BE2C (cell line): ENCODE data around the gene CDT1.
A peak's percentile ranks its signal among the peaks of the same experiment; 100 is the strongest.

Source experiments
- DNase-seq: peaks from one replicate; pipeline ENCODE4 v3.0.0-alpha.2; 2020
- H3K27me3 ChIP-seq: fragments of 250-450 bp; sonication (Bioruptor Pico); 2 replicates; pipeline ENCODE4 v1.5.1; 2020; ENCODE audit warnings: mild to moderate bottlenecking
- H3K36me3 ChIP-seq: fragments of 250-450 bp; sonication (Bioruptor Pico); 2 replicates; pipeline ENCODE4 v1.5.1; 2020; ENCODE audit warnings: mild to moderate bottlenecking
- H3K4me1 ChIP-seq: fragments of 250-450 bp; sonication (Bioruptor Pico); 2 replicates; pipeline ENCODE4 v1.5.1; 2020
- H3K4me3 ChIP-seq: 2 replicates; pipeline ENCODE4 v1.5.1; 2011; ENCODE audit warnings: low read depth, low read length
- H3K9me3 ChIP-seq: fragments of 250-450 bp; sonication (Bioruptor Pico); 2 replicates; pipeline ENCODE4 v1.5.1; 2020
- CTCF ChIP-seq: IDR thresholded peaks from 2 replicates; pipeline ENCODE4 v1.5.1; 2012; ENCODE audit warnings: mild to moderate bottlenecking, low read depth, low read length

Gene CDT1

GRCh38 chr16:88782454-88783390 is 20.9 kb upstream of the CDT1 start:
- Histone ChIP-seq H3K4me3 (no peak overlapping the region), H3K9me3 (no peaks in the 10 kb centered on the region), H3K27me3 (peaks cover 29% of the 10 kb centered on the region), H3K4me1 (peaks cover 2% of the 10 kb centered on the region; the same call in 1 of the 2 replicates), H3K36me3 (no peaks in the 10 kb centered on the region)
- no peak for TF ChIP-seq CTCF
- DNase-seq = no peak

- Histone ChIP-seq H3K36me3 (no peaks in the 10 kb centered on the region), H3K9me3 (no peaks in the 10 kb centered on the region), H3K4me3 (no peak overlapping the region), H3K4me1 (peaks cover 2% of the 10 kb centered on the region; the same call in 1 of the 2 replicates), H3K27me3 (peaks cover 33% of the 10 kb centered on the region)
- TF ChIP-seq CTCF = no peak
- no peak for DNase-seq
These were observed 20.1 kb upstream of the CDT1 start for GRCh38 chr16:88783391-88784073.

GRCh38 chr16:88784074-88784855 is 19.3 kb upstream of the CDT1 start:
- TF ChIP-seq CTCF = no peak
- Histone ChIP-seq H3K4me3 (no peak overlapping the region), H3K36me3 (no peaks in the 10 kb centered on the region), H3K4me1 (peaks cover 2% of the 10 kb centered on the region; the same call in 1 of the 2 replicates), H3K27me3 (peaks cover 33% of the 10 kb centered on the region), H3K9me3 (no peaks in the 10 kb centered on the region)
- DNase-seq = peak; percentile 33

- H3K4me1 ChIP-seq = no peaks in the 10 kb centered on the region
- no peak overlapping the region for H3K4me3 ChIP-seq
- no peak for TF ChIP-seq CTCF
- H3K36me3 ChIP-seq = no peaks in the 10 kb centered on the region
- no peaks in the 10 kb centered on the region for H3K9me3 ChIP-seq
- DNase-seq = no peak
- H3K27me3 ChIP-seq = peaks cover 36% of the 10 kb centered on the region
These were observed 18.8 kb upstream of the CDT1 start for GRCh38 chr16:88784856-88785105.

GRCh38 chr16:88785106-88785924 is 18.3 kb upstream of the CDT1 start, which contains the start of gene PIEZO1:
TSS of gene PIEZO1 (minus strand) at chr16:88785220. CDS start at chr16:88784964, 256 bp downstream.
- Histone ChIP-seq H3K36me3 (no peaks in the 10 kb centered on the region), H3K27me3 (peaks cover 40% of the 10 kb centered on the region), H3K4me3 (peak within 1 kb of the TSS; percentile 50), H3K9me3 (no peaks in the 10 kb centered on the region), H3K4me1 (no peaks in the 10 kb centered on the region)
- peak; percentile 62 for TF ChIP-seq CTCF
- peak; percentile 75 for DNase-seq
